GM18868 (cell line): ENCODE data around the gene CCDC194.
"Not testable (repeated sequence)": the region's sequence is repeated elsewhere in the genome, so short reads cannot be mapped to it uniquely, and the experiment has no call there.

Experiments used
- ATAC-seq: cut with Tn5 transposase; IDR thresholded peaks from one replicate; pipeline ENCODE4 v1.9.1; 2021; ENCODE audit warnings: mild to moderate bottlenecking, moderate library complexity; ENCODE audit not compliant: unreplicated experiment

Gene CCDC194

GRCh38 chr19:17378271-17378670, 15.7 kb downstream of the CCDC194 start:
- ATAC-seq = no peak

GRCh38 chr19:17376935-17377600, 16.9 kb downstream of the CCDC194 start, which contains the start of gene PLVAP:
Gene PLVAP, minus strand, starts transcription at chr19:17377342. Its CDS starts 54 bp downstream, at chr19:17377288.
- no peak for ATAC-seq

GRCh38 chr19:17370026-17370587, 23.9 kb downstream of the CCDC194 start:
- no peak for ATAC-seq

- no peak for ATAC-seq
Measured at GRCh38 chr19:17365361-17365760, 28.6 kb downstream of the CCDC194 start.

- not testable (repeated sequence) for ATAC-seq
Measured at GRCh38 chr19:17363852-17364605, 30.0 kb downstream of the CCDC194 start.

- no peak for ATAC-seq
Measured at GRCh38 chr19:17359905-17360800, 33.8 kb downstream of the CCDC194 start.

- ATAC-seq = no peak
Measured at GRCh38 chr19:17358395-17358794, 35.6 kb downstream of the CCDC194 start.

GRCh38 chr19:17357724-17358123, 36.3 kb downstream of the CCDC194 start:
- ATAC-seq = no peak

- ATAC-seq = no peak
Measured at GRCh38 chr19:17357078-17357666, 36.8 kb downstream of the CCDC194 start.

GRCh38 chr19:17353386-17353785, 40.6 kb downstream of the CCDC194 start:
- no peak for ATAC-seq

- no peak for ATAC-seq
Measured at GRCh38 chr19:17352608-17353280, 41.3 kb downstream of the CCDC194 start.

GRCh38 chr19:17351815-17352435, 42.1 kb downstream of the CCDC194 start:
- ATAC-seq = no peak

- no peak for ATAC-seq
Measured at GRCh38 chr19:17348700-17349099, 45.3 kb downstream of the CCDC194 start.

- no peak for ATAC-seq
Measured at GRCh38 chr19:17347877-17348276, 46.1 kb downstream of the CCDC194 start.

GRCh38 chr19:17347361-17347760, 46.6 kb downstream of the CCDC194 start:
- ATAC-seq = no peak

GRCh38 chr19:17346109-17346671, 47.8 kb downstream of the CCDC194 start:
- ATAC-seq = peak; percentile 50

GRCh38 chr19:17341845-17342244, 52.2 kb downstream of the CCDC194 start:
- ATAC-seq = no peak

GRCh38 chr19:17341386-17341785, 52.6 kb downstream of the CCDC194 start:
- no peak for ATAC-seq

GRCh38 chr19:17340871-17341357, 53.1 kb downstream of the CCDC194 start:
- no peak for ATAC-seq
